PFSK-1 (cell line): ENCODE measurements around the gene CD164L2.

ENCODE experiments used
- FOXP2 ChIP-seq: optimal IDR thresholded peaks from 2 replicates; pipeline ENCODE3; 2011; ENCODE audit warnings: borderline replicate concordance, control low read depth, inconsistent platforms; ENCODE audit not compliant: insufficient read depth; ENCODE audit errors: extremely low read length, extremely low read depth
- POLR2AphosphoS5 ChIP-seq: IDR thresholded peaks from 2 replicates; pipeline ENCODE4 v1.6.1; 2012; ENCODE audit warnings: low read depth, mild to moderate bottlenecking, control low read depth, low read length, moderate library complexity
- REST ChIP-seq, 2 experiments: IDR thresholded peaks; 2 replicates each; pipeline versions ENCODE4 v1.6.1 to v1.8.0; 2011 to 2012; ENCODE audit warnings: low read depth in 2 of 2, low read length in 2 of 2, control low read depth in 1 of 2, inconsistent platforms in 1 of 2, mild to moderate bottlenecking in 1 of 2, moderate library complexity in 1 of 2; ENCODE audit not compliant: insufficient read depth in 1 of 2
- SIN3A ChIP-seq: IDR thresholded peaks from 2 replicates; pipeline ENCODE4 v1.6.1; 2012; ENCODE audit warnings: mild to moderate bottlenecking, low read length, moderate library complexity, borderline replicate concordance; ENCODE audit not compliant: insufficient read depth
- TAF1 ChIP-seq: IDR thresholded peaks from 2 replicates; pipeline ENCODE4 v1.6.1; 2012; ENCODE audit warnings: low read length, control low read depth, borderline replicate concordance; ENCODE audit not compliant: insufficient read depth

The CD164L2 gene

DNA sequence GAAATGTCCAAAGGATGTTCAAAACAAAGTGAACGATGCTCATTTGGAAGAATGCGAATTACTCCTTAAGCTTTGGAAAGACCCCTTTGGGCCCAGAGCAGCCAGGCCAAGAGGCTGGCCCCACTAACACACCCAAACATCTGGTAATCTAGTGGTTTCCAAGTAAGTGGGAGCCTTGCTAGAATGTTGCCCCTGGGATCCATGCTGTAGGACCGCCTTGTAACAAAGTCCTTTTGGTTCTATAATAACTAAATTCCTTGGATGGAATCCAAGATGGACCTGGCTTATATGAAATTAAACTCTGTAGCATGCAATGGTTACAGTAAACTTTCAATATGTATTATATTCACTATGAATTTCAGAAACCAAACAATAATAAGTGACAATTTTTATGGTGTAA, 34.6 kb upstream of the CD164L2 start:
- TF ChIP-seq FOXP2 (no peak), POLR2AphosphoS5 (no peak), REST (IDR thresholded peaks at IDR 0.05; ENCODE audit: insufficient read depth in 1 of 2, low read depth in 2 of 2, low read length in 2 of 2) (no peak), TAF1 (no peak), SIN3A (no peak)

GRCh38 chr1:27416387-27417111, 33.4 kb upstream of the CD164L2 start:
- TF ChIP-seq REST (IDR thresholded peaks at IDR 0.05; ENCODE audit: insufficient read depth in 1 of 2, low read depth in 2 of 2, low read length in 2 of 2), result no peak

DNA sequence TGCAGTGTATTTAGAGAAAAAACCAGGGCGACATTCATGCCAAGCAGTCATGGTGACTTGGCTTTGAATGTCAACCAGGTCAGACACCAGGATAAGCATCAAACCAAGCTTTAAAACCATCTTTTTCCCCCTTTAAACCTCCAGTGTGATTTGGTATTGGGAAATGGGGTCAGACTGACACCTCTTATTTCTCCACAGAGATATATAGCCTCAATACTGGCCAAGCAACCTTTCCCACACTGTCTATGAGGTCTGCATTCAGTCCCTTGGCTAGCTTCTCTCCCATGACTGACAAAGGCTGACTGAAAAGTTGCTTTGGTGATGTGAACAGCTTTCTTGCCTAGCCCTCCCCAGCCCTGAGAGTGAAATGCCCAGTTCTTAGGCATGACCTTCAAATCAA, 31.0 kb upstream of the CD164L2 start:
- TF ChIP-seq FOXP2 (no peak), SIN3A (no peak), POLR2AphosphoS5 (no peak), TAF1 (no peak), REST (IDR thresholded peaks at IDR 0.05; ENCODE audit: insufficient read depth in 1 of 2, low read depth in 2 of 2, low read length in 2 of 2) (no peak)

DNA sequence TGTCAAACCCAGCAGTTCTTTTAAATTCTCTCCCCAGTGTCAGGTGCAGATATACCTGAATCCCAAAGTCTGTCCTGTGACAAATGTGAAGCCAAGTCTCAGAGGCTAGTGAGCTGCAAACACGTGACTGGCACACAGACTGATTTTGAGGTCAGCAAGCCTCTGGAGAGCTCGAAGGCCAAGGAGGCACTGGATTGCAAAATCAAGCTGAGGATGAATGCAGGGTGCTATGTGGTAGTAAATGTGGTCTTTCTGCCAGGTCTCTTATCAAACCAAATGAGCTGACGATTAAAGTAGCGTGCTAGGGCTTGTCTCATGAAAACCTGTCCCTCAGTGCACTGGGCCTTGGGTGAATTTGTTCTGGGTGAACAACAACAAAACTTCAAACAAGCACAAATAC, 29.9 kb upstream of the CD164L2 start:
- no peak for TF ChIP-seq POLR2AphosphoS5
- TF ChIP-seq REST (IDR thresholded peaks at IDR 0.05; ENCODE audit: insufficient read depth in 1 of 2, low read depth in 2 of 2, low read length in 2 of 2), result no peak

- TF ChIP-seq TAF1 (no peak), FOXP2 (no peak), SIN3A (no peak), REST (IDR thresholded peaks at IDR 0.05; ENCODE audit: insufficient read depth in 1 of 2, low read depth in 2 of 2, low read length in 2 of 2) (no peak), POLR2AphosphoS5 (no peak)
These were observed 29.4 kb upstream of the CD164L2 start for GRCh38 chr1:27412502-27412901.
